ENCODE results near the gene DENND5B. TPM values are rescaled to one million over a fixed set of nuclear protein-coding genes. Genes with fewer than 3 reads are reported as not detected.
"Not testable (repeated sequence)": the region's sequence is repeated elsewhere in the genome, so short reads cannot be mapped to it uniquely, and the experiment has no call there.

Gene DENND5B
- total RNA-seq, 1 experiment from 2014 or later = 28.3 TPM

GRCh38 chr12:31557707-31558106 is 33.2 kb downstream of the DENND5B start:
- DNase-seq (ENCODE audit: low spot score) = no peak

- not testable (repeated sequence) for DNase-seq (ENCODE audit: low spot score)
Measured at GRCh38 chr12:31555466-31555865, 35.5 kb downstream of the DENND5B start.

GRCh38 chr12:31550590-31550989 is 40.3 kb downstream of the DENND5B start:
- not testable (repeated sequence) for DNase-seq (ENCODE audit: low spot score)

- DNase-seq (ENCODE audit: low spot score) = no peak
Measured at GRCh38 chr12:31536672-31537071, 54.3 kb downstream of the DENND5B start.

GRCh38 chr12:31533470-31533869 is 57.5 kb downstream of the DENND5B start:
- no peak for DNase-seq (ENCODE audit: low spot score)

- DNase-seq (ENCODE audit: low spot score) = no peak
Measured at GRCh38 chr12:31531893-31532292, 59.0 kb downstream of the DENND5B start.

- no peak for DNase-seq (ENCODE audit: low spot score)
Measured at GRCh38 chr12:31528095-31528494, 62.8 kb downstream of the DENND5B start.

GRCh38 chr12:31527083-31527482 is 63.9 kb downstream of the DENND5B start:
- no peak for DNase-seq (ENCODE audit: low spot score)

GRCh38 chr12:31526158-31526546 is 64.8 kb downstream of the DENND5B start:
- DNase-seq (ENCODE audit: low spot score) = no peak

GRCh38 chr12:31525496-31526157 is 65.3 kb downstream of the DENND5B start:
- no peak for DNase-seq (ENCODE audit: low spot score)

GRCh38 chr12:31524791-31525495 is 66.0 kb downstream of the DENND5B start:
- no peak for DNase-seq (ENCODE audit: low spot score)

GRCh38 chr12:31523306-31523705 is 67.6 kb downstream of the DENND5B start:
- DNase-seq (ENCODE audit: low spot score) = no peak

- DNase-seq (ENCODE audit: low spot score) = no peak
Measured at GRCh38 chr12:31522607-31523006, 68.3 kb downstream of the DENND5B start.

GRCh38 chr12:31521964-31522363 is 69.0 kb downstream of the DENND5B start:
- no peak for DNase-seq (ENCODE audit: low spot score)

GRCh38 chr12:31519511-31519910 is 71.4 kb downstream of the DENND5B start:
- no peak for DNase-seq (ENCODE audit: low spot score)

GRCh38 chr12:31518680-31519227 is 72.2 kb downstream of the DENND5B start:
- DNase-seq (ENCODE audit: low spot score) = no peak

- DNase-seq (ENCODE audit: low spot score) = no peak
Measured at GRCh38 chr12:31517994-31518393, 72.9 kb downstream of the DENND5B start.

GRCh38 chr12:31516702-31517101 is 74.2 kb downstream of the DENND5B start:
- DNase-seq (ENCODE audit: low spot score) = no peak

GRCh38 chr12:31514912-31515311 is 76.0 kb downstream of the DENND5B start:
- no peak for DNase-seq (ENCODE audit: low spot score)

GRCh38 chr12:31510034-31510433 is 80.9 kb downstream of the DENND5B start:
- no peak for DNase-seq (ENCODE audit: low spot score)

GRCh38 chr12:31508436-31509150 is 82.3 kb downstream of the DENND5B start:
- no peak for DNase-seq (ENCODE audit: low spot score)

- no peak for DNase-seq (ENCODE audit: low spot score)
Measured at GRCh38 chr12:31507966-31508365, 83.0 kb downstream of the DENND5B start.
